Stimulated activated CD4-positive, alpha-beta T cell treated with anti-CD3 and anti-CD28 coated beads, Interleukin-2, amount 100 ng/mL, for 24 hours (primary cell): ENCODE data around the gene CDCA3.
A peak's percentile ranks its signal among the peaks of the same experiment; 100 is the strongest.

Experiments used
- DNase-seq, 2 donors: peaks; one replicate each; pipeline ENCODE4 v3.0.0-alpha.2; 2020

CDCA3 gene

DNA sequence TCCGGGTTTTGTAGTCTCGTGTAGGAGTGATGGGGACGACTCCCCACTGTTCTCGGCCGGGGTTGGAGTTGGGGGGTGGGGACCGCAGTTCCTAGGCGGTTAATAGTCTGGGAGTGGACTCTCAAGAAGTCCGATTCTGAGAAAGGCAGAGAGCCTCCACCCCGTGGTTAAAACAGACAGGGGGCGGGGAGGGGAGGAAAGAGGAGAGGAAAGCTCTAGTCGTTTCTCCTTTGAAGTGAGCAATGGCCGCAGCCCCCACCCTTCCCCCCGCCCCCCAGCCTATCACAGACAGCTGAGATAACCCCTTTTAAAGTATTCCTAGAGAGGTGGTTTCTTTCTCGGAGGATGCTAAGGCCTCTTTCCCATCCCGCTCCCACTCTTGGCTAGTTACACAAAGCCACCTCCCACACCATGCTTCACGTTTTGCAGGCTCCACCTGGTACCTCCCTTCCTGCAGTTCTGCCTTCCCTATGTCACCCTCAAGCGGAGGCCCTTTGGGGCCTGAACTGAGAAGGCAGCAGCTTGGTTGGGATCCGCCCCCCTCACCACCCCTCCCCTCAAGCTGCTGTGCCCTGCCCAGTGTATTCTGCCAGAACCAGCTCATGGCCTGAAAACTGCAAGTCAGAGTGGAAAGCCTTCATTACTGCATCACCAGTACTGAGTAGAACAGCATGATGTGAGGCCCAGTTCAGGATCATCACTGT is 1.7 kb upstream of the CDCA3 start:
- peak; percentile 76 to 82 for DNase-seq

DNA sequence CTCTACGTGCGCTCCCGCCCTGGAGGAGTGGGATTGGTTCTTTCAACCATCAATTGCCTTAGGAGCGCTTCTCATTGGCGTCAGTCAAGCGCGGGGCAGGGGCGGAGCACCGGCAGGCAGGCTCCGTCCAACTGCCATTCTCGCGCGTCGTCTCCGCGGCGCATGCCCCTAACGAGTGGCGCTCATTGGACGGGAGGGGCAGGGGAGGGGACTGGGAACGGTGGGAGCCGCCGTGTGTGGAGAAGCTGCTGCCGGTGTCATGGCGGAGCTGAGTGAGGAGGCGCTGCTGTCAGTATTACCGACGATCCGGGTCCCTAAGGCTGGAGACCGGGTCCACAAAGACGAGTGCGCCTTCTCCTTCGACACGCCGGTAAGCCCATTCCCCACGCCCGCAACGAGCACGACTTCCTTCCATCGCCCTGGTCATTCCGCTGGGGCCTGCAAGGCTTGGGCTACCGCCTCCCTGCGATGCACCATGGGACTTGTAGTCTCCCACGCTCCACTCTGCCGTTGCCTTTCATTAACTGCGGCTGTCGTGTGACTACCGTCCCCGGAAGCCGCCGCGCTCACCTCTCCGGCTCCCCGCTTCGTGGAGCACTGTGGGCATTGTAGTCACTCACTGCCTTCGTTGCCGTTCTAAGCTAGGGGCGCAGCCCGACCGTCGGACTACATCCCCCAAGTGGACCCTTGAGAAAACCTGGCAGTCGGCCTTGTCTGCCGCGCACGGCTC is 1.0 kb upstream of the CDCA3 start, which contains the start of gene USP5:
Gene USP5 (plus strand): TSS at position 230 of the 730 bp plus-strand sequence. CDS start 30 bp downstream, at position 260.
- DNase-seq, result peak; percentile 97

GRCh38 chr12:6850796-6851152 is 312 bp downstream of the CDCA3 start:
- DNase-seq, result no peak

GRCh38 chr12:6849976-6850560 is 1.0 kb downstream of the CDCA3 start:
- DNase-seq, result no peak

DNA sequence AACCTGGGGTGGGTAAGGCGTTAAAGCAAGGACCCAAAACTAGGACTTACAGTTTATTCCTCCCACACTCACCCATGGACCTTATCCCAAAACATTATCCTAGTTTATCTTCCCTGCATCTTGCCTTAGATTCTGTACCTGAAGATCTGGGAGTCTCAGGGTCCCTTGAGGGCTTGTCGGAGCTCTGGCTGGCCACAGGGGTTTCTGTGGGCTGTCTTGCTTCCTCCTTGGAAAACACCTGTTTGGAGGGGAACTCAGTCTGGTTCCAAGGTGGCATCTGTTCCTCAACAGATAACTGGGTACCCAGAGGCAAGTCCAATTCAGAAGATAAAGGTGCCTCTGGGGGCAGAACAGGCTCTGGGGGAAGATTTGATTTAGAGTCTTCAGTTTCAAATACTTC is 1.7 kb downstream of the CDCA3 start:
- no peak for DNase-seq

- no peak for DNase-seq
Measured at GRCh38 chr12:6847676-6848075, 3.4 kb downstream of the CDCA3 start.

GRCh38 chr12:6846316-6846869 is 4.7 kb downstream of the CDCA3 start:
- no peak for DNase-seq

- no peak for DNase-seq
Measured at GRCh38 chr12:6845395-6845794, 5.7 kb downstream of the CDCA3 start.

DNA sequence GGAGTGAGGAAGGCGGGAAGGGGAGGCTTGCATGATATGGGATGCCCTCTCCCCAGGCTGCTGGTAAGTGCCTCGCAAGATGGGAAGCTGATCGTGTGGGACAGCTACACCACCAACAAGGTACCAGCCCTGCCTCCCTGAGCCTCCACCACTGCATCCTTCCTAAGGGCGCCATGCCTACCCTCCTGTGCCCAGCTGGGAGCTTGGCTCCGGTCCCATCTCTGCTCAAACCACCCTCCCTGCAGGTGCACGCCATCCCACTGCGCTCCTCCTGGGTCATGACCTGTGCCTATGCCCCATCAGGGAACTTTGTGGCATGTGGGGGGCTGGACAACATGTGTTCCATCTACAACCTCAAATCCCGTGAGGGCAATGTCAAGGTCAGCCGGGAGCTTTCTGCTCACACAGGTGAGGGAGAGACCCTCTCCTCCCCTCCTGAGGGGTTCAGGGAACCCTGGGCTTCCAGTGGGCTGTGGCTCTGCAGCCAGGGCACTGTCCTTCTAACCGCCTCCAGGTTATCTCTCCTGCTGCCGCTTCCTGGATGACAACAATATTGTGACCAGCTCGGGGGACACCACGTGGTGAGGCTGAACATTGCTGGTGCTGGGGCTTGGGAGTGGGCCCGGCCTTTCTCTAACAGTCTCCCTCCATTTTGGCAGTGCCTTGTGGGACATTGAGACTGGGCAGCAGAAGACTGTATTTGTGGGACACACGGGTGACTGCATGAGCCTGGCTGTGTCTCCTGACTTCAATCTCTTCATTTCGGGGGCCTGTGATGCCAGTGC is 7.8 kb downstream of the CDCA3 start:
- no peak for DNase-seq

GRCh38 chr12:6842075-6842474 is 9.0 kb downstream of the CDCA3 start:
- no peak for DNase-seq

GRCh38 chr12:6840761-6841515 is 10.1 kb downstream of the CDCA3 start, which contains the start of gene GNB3:
TSS of gene GNB3 (plus strand) at chr12:6840925. CDS start at chr12:6841288, 363 bp downstream.
- DNase-seq, result no peak

DNA sequence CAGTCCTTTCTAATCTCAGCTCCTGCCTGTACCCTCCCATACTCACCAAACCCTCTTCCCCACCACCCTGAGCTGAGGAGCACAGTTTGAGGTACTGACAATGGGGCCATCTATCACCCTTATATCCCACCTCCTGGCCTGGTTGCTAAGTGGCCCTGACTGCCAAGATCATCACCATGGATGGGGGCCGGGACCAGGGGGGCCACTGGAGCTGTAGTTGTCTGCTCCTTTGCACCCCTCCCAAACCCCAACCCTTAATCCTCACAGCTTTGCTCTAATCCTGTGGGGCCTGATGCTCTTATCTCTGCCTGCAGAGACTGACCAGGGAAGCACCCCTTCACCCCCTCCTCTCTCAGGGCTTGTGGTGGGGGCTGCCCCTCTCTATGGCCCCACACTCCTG is 10.8 kb downstream of the CDCA3 start:
- no peak for DNase-seq

DNA sequence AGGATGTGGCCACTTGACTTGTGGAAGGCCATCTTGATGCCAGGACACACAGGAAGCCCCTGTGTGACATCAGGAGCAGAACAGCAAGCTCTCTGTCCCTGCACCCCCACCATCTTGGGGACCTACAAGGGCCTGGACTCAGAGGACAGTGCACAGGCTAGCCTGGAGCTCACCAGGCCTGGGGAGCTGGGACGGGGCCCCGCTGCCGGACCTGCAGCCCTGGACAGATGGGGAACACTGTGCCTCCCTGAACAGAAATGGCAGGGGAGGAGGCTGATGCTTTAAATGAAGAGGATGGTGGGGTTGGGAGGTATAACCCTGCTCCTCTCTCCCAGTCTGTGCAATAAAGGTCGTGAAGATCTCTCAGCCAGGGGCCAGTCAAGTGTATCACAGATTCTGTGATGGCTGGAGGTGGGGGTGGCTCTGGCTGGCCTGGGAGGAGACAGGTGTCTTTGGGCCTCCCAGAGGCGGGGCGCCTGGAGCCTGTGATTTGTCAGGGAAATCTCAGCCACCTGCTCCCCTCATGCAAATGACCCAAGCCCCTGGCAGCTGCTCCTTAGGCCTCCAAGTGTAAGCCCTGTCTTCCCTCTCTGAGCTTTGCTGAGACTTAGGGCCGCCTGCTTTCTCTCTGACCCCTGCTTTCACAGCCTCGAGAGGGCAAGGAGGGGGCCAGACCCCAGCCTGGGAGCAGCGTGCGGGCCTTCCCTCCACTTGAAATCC is 11.4 kb downstream of the CDCA3 start:
- DNase-seq, result no peak

DNA sequence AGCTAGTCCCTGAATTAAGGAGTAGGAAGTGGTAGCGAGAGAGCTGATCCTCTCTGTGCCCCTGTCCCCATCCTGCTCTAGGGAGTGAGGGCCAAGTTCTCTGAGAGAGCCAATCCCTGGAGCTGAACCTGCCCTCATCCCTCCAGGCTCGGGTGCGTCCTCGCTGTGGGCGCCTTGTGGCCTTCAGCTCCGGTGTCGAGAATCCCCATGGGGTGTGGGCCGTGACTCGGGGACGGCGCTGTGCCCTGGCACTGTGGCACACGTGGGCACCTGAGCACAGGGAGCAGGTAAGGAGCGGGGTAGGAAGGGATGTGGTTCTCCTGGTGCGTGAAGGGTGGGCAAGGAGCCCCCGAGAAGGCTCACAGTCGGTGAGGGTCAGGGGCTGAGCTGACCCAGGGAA is 12.2 kb downstream of the CDCA3 start:
- DNase-seq, result no peak

DNA sequence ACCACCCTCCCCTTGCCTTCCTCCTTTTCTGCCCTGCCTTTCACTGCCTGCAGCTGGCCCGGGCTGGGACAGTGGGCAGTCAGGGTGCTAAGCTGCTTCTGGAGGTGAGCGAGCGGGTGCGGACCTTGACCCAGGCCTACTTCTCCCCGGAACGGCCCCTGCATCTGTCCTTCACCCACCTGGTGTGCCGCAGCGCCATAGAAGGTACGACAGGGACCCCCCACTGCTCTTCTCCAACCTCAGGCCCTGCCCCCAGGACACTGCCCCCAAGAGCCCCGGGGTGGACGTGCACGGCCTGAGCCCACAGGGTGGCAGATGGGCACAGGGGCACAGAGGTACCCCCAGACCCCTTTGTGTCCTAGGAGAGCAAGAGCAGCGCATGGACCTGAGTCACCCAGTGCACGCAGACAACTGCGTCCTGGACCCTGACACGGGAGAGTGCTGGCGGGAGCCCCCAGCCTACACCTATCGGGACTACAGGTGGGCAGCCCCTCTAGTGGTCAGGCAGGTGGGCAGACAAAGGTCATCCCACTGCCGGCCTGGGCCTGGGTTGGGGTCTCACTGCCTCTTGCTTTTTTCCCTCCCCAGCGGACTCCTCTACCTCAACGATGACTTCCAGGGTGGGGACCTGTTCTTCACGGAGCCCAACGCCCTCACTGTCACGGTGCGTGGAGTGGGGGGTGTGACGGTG is 13.6 kb downstream of the CDCA3 start:
- DNase-seq, result no peak

GRCh38 chr12:6836851-6837250 is 14.2 kb downstream of the CDCA3 start:
- DNase-seq, result no peak

DNA sequence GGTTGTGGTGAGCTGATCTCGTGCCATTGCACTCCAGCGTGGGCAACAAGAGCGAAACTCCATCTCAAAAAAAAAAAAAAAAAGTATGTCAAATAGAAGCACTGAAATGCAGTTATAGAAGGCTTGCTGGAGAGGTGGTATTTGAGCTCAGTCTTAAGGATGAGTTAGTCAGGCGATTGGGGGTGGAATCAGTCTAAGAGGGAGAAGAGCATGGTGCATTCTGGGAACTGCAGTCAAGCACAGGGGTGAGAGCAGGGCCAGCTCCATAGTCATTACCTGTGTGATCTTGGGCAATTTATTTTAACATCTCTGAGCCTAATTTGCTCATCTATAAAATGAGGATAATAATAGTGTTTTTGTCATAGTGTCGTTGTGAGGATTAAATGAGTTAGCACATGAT is 16.2 kb downstream of the CDCA3 start:
- no peak for DNase-seq

DNA sequence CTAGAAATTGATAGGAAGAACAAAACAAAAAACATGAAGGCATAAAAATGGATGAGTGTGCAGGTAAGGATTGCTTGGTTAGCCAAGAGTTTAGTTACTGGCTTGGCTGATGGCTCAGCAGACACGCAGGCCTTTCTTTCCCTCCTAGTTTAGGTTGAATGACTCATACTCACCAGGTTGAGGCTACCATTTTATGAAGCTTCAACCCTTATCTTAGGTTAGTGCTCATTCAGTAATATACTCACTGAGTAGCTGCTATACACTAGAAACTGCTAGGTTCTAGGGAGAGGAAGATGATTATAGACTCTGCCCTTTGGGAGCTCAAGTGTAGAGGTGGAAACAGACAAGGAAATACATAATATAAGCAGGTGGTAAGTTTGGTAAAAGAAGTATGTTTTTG is 16.8 kb downstream of the CDCA3 start:
- DNase-seq, result no peak

GRCh38 chr12:6833189-6833890 is 17.7 kb downstream of the CDCA3 start:
- no peak for DNase-seq

DNA sequence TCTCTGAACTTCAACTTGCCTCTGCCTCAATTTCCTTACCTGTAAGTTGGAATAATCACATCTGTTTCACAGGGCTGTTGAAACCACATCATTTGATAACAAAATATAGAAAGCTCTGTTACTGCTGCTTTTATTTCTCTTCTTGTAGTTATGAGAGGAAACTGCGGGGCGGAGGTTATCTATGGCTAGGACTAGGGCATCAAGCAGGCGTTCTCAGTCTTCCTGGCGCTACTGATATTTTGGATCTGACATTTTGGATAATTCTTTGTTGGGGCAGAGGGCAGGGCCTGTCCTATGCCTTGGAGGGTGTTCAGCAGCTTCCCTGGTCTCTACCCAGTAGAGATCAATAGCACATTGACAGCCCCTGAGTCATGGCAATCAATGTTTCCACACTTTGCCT is 19.0 kb downstream of the CDCA3 start:
- DNase-seq, result no peak
